Psoas muscle (tissue), 8 donors: ENCODE measurements around the gene MEIS1. TPM values are rescaled to one million over a fixed set of nuclear protein-coding genes. Genes with fewer than 3 reads are reported as not detected.

Experiments
- ATAC-seq, 4 donors: fragments of 200-7000 bp; cut with Tn5 transposase; one replicate each; pipeline ENCODE4 v1.9.1; 2020; ENCODE audit warnings: moderate library complexity in 3 of 4, mild to moderate bottlenecking in 2 of 4
- DNase-seq, 2 donors: peaks; one replicate each; pipeline ENCODE4 v3.0.0-alpha.2; 2020
- H3K27ac ChIP-seq: fragments of 200-600 bp; one replicate; pipeline ENCODE4 v1.8.0; 2022
- H3K27me3 ChIP-seq, 3 donors: fragments of 200-600 bp in 1 of 3; one replicate each; pipeline versions ENCODE4 v1.6.1 to v1.8.0; 2013 to 2022; ENCODE audit warnings: low read length in 2 of 3, mild to moderate bottlenecking in 2 of 3, moderate library complexity in 1 of 3; ENCODE audit not compliant: insufficient read depth in 3 of 3
- H3K36me3 ChIP-seq, 2 donors: fragments of 200-600 bp in 1 of 2; one replicate each; pipeline versions ENCODE4 v1.6.1 to v1.8.0; 2013 to 2022; ENCODE audit warnings: low read depth in 1 of 2, mild to moderate bottlenecking in 1 of 2, moderate library complexity in 1 of 2; ENCODE audit not compliant: insufficient read depth in 1 of 2
- H3K4me1 ChIP-seq: fragments of 200-600 bp; one replicate; pipeline ENCODE4 v1.8.0; 2022
- H3K4me3 ChIP-seq: fragments of 200-600 bp; one replicate; pipeline ENCODE4 v1.8.0; 2022; ENCODE audit warnings: mild to moderate bottlenecking
- H3K9me3 ChIP-seq: fragments of 200-600 bp; one replicate; pipeline ENCODE4 v1.8.0; 2022
- CTCF ChIP-seq: fragments of 200-600 bp; IDR thresholded peaks from one replicate; pipeline ENCODE4 v1.8.0; 2022; ENCODE audit warnings: antibody characterized with exemption
- WGBS, 3 donors: extraction: QIAGEN DNeasy Blood & Tissue Kit; methylation state at CpG; one replicate each; pipeline versions ENCODE4 v1.1.6 to v1.1.7; 2013; 5-methylcytosine and 5-hydroxymethylcytosine counted together
- intact Hi-C, 2 donors: fragments of 100-400 bp; cut with DNase I; formaldehyde crosslinking; loops; one replicate each; pipeline versions ENCODE4 v1.11.0 to v1.14.2; 2022
- polyA plus RNA-seq, 3 donors: library from polyadenylated mRNA; stranded (reverse); fragments of 200-250 nt; gene quantifications; one replicate each; pipeline ENCODE4 v1.2.3, GENCODE V29; 2013
- total RNA-seq, 4 donors: library from RNA; stranded (reverse); fragmentation: NEBNext Ultra II Directional in 2 of 4; extraction: Animal tissue kit (Norgen Biotek cat#: 25700) in 2 of 4; gene quantifications; one replicate each; pipeline versions ENCODE4 v1.2.1 to v1.2.4, GENCODE V29; 2021 to 2023
- donor health status: healthy with polysubstance abuse.
- donor health status: DM: no; HTN: no; CAD: no; lungs with moderate emphysema.
- donor health status: Bipolar disorder and iron deficiency.
- donor health status: healthy.
- donor health status: DM: yes; HTN: yes; CAD: no.
- donor health status: DM: no; HTN: no; CAD: no.
- donor health status: DM: no; HTN: no; CAD: no.
- donor health status: DM: yes; HTN: yes; CAD: no.

Gene MEIS1
- total and polyA plus RNA-seq, 7 donors, result 0.77 to 6.8 (median 2.1) TPM

GRCh38 chr2:66442516-66443185, 7.7 kb downstream of the MEIS1 start:
- WGBS, 3 donors, result 86 to 90% (median 86%) methylated on average over 10 of the region's 10 CpGs
- H3K4me3 ChIP-seq, result no peak overlapping the region
- intact Hi-C loops, result no loop called here

GRCh38 chr2:66443186-66443978, 8.5 kb downstream of the MEIS1 start:
- no peak for TF ChIP-seq CTCF
- Histone ChIP-seq H3K4me3 (no peak overlapping the region), H3K9me3 (no peaks in the 10 kb centered on the region), H3K27ac (no peak overlapping the region), H3K27me3 (no peaks in the 10 kb centered on the region), H3K36me3 (peaks cover 0 to 32% of the 10 kb centered on the region in 2 donors), H3K4me1 (no peaks in the 10 kb centered on the region)
- DNase-seq, result no peak
- 82 to 87% (median 85%) methylated on average over 17 of the region's 17 CpGs for WGBS, 3 donors
- ATAC-seq, result no peak
- intact Hi-C loops, result no loop called here

More at GRCh38 chr2:66442516-66443185, 7.7 kb downstream of the MEIS1 start:
- no peaks in the 10 kb centered on the region for H3K27me3 ChIP-seq
- TF ChIP-seq CTCF, result no peak
- no peak overlapping the region for H3K27ac ChIP-seq
- DNase-seq (no peak), ATAC-seq (no peak)
- no peaks in the 10 kb centered on the region for H3K4me1 ChIP-seq
- H3K9me3 ChIP-seq, result no peaks in the 10 kb centered on the region
- H3K36me3 ChIP-seq, result peaks cover 0 to 32% of the 10 kb centered on the region in 2 donors

DNA sequence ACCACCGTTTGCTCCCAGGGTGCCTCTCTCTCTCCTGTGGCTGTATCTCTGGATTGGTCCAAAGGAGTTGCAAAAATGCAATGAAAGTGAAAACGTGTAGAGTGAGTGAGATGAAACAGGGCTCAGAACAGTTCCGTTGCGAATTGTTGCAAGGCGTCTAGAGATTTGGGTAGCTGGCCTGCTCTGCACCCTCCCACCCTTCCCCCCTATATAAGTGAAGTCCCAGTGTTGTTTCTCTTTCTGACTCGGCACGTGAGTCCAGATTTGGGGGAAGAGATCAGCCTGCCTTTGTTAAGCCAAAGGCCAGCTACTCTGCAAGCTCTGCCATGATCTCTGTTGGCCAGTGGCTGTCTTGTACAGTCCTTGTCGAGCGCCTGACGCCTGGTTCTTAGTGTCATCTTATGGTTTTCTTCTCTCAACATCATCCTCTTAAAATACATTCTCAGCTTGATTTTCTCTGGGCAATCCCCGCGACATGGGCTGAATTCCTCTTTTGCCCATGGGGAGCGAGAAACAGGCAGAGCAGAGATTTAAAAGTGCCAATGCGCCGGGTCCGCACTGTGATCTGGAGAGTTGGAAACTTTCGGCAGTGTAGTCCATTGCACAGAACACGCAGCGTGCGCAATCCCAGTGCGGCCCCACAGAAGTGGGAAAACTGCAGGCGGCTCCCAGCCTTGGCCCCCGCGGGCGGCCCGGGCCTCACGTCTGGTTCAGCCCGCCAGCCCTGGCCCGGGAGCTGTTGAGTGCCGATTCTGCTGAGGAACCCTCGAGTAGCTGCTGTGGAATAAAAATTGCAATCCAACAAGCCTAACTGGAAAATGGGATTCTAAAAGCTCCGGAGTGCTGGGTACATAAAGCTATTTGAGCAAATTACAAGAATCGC, 9.3 kb downstream of the MEIS1 start:
- Histone ChIP-seq H3K27me3 (no peaks in the 10 kb centered on the region), H3K4me1 (no peaks in the 10 kb centered on the region), H3K36me3 (peaks cover 0 to 32% of the 10 kb centered on the region in 2 donors), H3K27ac (no peak overlapping the region), H3K4me3 (no peak overlapping the region), H3K9me3 (no peaks in the 10 kb centered on the region)
- 79 to 81% (median 80%) methylated on average over 32 to 33 of the region's 33 CpGs for WGBS, 3 donors
- no peak for TF ChIP-seq CTCF
- no peak for ATAC-seq
- intact Hi-C loops, result no loop called here
- peak; percentile 33 to 51 for DNase-seq

- peak; percentile 25 to 52 for DNase-seq
- WGBS, 3 donors, result 67 to 78% (median 75%) methylated on average over 52 of the region's 52 CpGs
- H3K27me3 ChIP-seq, result no peaks in the 10 kb centered on the region
- peaks cover 0 to 32% of the 10 kb centered on the region in 2 donors for H3K36me3 ChIP-seq
- peak overlapping the region; percentile 46 for H3K27ac ChIP-seq
- no peaks in the 10 kb centered on the region for H3K4me1 ChIP-seq
- H3K9me3 ChIP-seq, result no peaks in the 10 kb centered on the region
- peak overlapping the region; percentile 46 for H3K4me3 ChIP-seq
- no peak for TF ChIP-seq CTCF
- no peak for ATAC-seq
- intact Hi-C loops, result no loop called here
Measured at GRCh38 chr2:66445076-66445924, 10.4 kb downstream of the MEIS1 start.
